Stimulated activated naive CD4-positive, alpha-beta T cell treated with Interleukin-2 at 50 U/mL for 16 hours (primary cell): ENCODE measurements around the gene RYK.

Experiments
- DNase-seq: peaks from one replicate; lab custom pipeline; 2025; lab: John Stamatoyannopoulos, UW

Gene RYK

GRCh38 chr3:134148534-134148933 lies 102.1 kb downstream of the RYK start:
- DNase-seq: no peak

DNA sequence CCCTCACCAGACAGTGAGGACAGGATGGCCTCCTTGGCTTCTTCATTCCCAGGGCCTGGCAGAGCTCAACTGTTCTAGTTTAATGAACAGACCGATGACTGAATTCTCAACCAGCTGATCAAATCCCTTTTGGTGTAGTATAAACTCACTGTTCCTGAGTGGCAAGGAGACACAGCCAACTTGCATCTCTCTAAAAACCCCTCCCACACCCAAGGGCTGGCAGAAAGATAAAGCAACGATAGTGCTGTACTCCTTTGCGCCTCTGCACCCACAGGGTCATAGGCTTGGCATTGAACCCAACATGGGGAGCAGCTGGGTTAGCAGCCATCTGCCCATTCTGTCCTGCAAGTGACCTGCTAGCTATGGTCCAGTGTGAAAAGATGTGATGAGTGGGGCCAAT lies 103.2 kb downstream of the RYK start:
- DNase-seq: no peak

GRCh38 chr3:134146666-134147065 lies 104.0 kb downstream of the RYK start:
- DNase-seq: no peak

DNA sequence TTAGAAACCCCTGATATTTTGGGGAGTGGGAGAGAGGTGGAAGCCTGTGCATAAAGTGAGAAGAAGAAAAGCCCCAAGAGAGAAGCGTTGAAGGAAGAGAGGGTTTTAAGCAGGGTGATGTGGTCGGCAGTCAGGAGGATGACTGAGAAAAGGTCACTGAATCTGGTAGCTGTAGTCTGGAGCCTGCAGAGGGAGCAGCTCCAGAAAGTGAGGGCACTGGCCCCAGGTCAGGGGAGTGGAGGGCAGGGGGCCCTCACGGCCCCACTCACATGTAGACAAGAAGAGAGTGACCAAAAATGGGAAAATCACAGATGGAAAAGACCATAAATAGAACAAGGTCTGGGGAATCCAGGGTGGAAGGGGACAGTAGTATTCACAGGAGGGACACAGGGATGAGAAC lies 105.5 kb downstream of the RYK start:
- no peak for DNase-seq

GRCh38 chr3:134144694-134145093 lies 106.0 kb downstream of the RYK start:
- DNase-seq: no peak

DNA sequence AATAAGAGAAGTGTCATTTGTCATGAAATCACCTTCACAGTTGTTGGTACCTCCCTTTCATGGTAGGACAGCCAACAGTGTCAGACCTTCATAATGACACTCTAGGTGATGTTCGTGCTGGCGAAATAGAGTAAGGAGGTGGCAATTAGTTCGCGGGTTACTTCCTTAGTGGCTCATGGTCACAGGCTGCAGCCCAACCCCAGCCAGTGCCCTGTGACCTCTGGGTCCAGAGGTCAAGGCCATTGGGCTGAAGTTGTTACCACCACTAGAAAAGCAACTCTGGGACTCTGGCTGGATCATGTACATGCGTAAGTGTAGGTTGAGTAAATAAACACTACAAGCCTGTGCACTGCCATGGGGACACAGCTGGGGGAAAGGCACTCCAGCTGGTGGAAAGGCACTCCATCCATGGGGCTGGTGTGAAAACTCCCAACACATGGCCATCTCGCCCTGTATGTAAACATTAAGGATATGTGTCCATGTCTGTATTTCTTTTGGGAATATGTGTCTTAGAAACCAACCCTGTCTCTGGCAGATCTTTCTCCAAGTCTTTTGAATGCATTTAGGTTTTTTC lies 106.7 kb downstream of the RYK start:
- DNase-seq: no peak

GRCh38 chr3:134136604-134137003 lies 114.1 kb downstream of the RYK start:
- DNase-seq: no peak

- no peak for DNase-seq
Measured at GRCh38 chr3:134134698-134135415, 115.8 kb downstream of the RYK start.

GRCh38 chr3:134134240-134134639 lies 116.4 kb downstream of the RYK start:
- DNase-seq: no peak

- DNase-seq: no peak
Measured at GRCh38 chr3:134132961-134133360, 117.7 kb downstream of the RYK start.

DNA sequence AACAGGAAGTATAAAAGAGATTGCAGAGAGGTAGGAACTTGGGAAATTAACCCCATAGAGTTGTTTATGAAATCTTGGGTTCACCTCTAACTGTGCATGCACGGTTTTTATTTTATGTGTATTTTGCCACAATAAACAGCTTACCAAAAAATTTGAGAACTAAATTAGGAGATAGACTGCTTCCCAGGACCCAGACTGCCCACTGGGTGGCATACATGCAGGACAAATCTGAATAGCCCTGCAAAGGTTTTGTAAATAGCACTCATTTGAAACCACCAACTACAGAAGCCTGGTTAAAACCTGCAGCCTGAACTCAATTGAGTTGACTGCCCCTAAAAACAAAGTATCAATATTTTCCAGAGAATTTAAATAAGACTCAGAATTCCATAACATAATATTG lies 124.5 kb downstream of the RYK start:
- no peak for DNase-seq

DNA sequence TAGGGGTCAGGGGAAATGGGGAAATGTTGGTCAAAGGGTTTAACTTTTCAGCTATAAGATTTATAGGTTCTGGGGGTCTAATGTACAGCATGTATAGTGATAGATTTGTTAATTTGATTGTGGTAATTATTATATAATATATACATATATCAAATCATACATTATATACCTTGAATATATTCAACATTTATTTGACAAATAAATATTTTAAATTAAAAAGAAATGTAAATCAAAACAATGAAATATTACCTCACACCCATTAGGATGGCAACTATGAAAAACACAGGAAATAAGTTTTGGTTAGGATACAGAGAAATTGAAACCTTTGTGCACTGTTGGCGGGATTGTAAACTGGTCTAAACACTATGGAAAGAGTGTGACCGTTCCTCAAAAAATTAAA lies 135.9 kb downstream of the RYK start:
- no peak for DNase-seq

- no peak for DNase-seq
Measured at GRCh38 chr3:134111616-134112015, 139.0 kb downstream of the RYK start.

DNA sequence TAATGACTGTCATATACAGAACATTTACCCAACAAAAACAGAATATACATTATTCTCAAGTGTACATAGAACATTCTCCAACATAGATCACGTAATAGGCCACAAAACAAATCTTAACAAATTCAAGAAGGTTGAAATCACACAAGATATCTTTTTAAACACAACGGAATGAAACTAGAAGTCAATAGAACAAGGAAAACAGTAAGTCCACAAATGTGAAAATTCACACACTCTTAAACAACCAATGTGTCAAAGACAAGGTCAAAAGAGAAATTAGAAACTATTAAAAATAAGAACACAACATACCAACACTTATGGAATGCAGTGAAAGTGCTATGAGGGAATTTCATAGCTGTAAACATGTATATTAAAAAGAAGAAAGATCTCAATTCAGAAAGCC lies 139.7 kb downstream of the RYK start:
- DNase-seq: no peak
